IMR-90 (cell line): ENCODE results near the gene ADAM15. TPM values are rescaled to one million over a fixed set of nuclear protein-coding genes. Genes with fewer than 3 reads are reported as not detected.
A peak's percentile ranks its signal among the peaks of the same experiment; 100 is the strongest.

ENCODE experiments used
- ATAC-seq: fragments of 200-7000 bp; cut with Tn5 transposase; 2 replicates; pipeline ENCODE4 v1.9.1; 2020; ENCODE audit warnings: low read depth, mild to moderate bottlenecking, moderate library complexity
- BruUV-seq: library from RNA; stranded (reverse); fragments of 400-500 nt; replicated peaks from 2 replicates; lab custom pipeline; 2021; lab: Mats Ljungman, UMichigan
- CTCF ChIA-PET: fragments of 300-600 bp; formaldehyde crosslinking; extraction: SDS; loops from one replicate; lab custom pipeline; 2021; ENCODE audit warnings: antibody characterized with exemption; lab: Yijun Ruan, JAX
- POLR2A ChIA-PET: fragments of 300-600 bp; sonication (Branson Sonifier 250); formaldehyde crosslinking; loops from one replicate; lab custom pipeline; 2022; ENCODE audit warnings: antibody characterized with exemption; ENCODE audit not compliant: unreplicated experiment; lab: Charles Lee
- DNase-seq: peaks from one replicate; pipeline ENCODE4 v3.0.0; 2013
- H2AFZ ChIP-seq: replicated peaks from 2 replicates; pipeline ENCODE3; 2013; ENCODE audit warnings: low read length, mild to moderate bottlenecking; ENCODE audit not compliant: poor library complexity
- H2AK5ac ChIP-seq: 2 replicates; pipeline ENCODE4 v1.6.1; 2013; ENCODE audit warnings: low read depth, low read length, inconsistent platforms
- H2AK9ac ChIP-seq: replicated peaks from 2 replicates; pipeline ENCODE3; 2013; ENCODE audit warnings: mild to moderate bottlenecking, low read depth, low read length, moderate library complexity; ENCODE audit not compliant: poor library complexity
- H2BK120ac ChIP-seq: 2 replicates; pipeline ENCODE4 v1.6.1; 2013; ENCODE audit warnings: low read depth, low read length, inconsistent platforms
- H2BK15ac ChIP-seq: 3 replicates; pipeline ENCODE4 v1.6.1; 2013; ENCODE audit warnings: low read depth, low read length, inconsistent platforms
- H2BK20ac ChIP-seq: 2 replicates; pipeline ENCODE4 v1.6.1; 2013; ENCODE audit warnings: low read depth, mild to moderate bottlenecking, inconsistent platforms, low read length, moderate library complexity
- H2BK5ac ChIP-seq: 2 replicates; pipeline ENCODE4 v1.6.1; 2013; ENCODE audit warnings: mild to moderate bottlenecking, low read depth, low read length, inconsistent platforms; ENCODE audit not compliant: poor library complexity, severe bottlenecking
- H3K14ac ChIP-seq: replicated peaks from 2 replicates; pipeline ENCODE4 v1.6.1; 2013; ENCODE audit warnings: low read depth, low read length, inconsistent platforms
- H3K18ac ChIP-seq: 2 replicates; pipeline ENCODE4 v1.6.1; 2013; ENCODE audit warnings: low read depth, low read length, control low read depth
- H3K23ac ChIP-seq: 2 replicates; pipeline ENCODE4 v1.6.1; 2013; ENCODE audit warnings: low read depth, low read length, inconsistent platforms
- H3K27ac ChIP-seq: 2 replicates; pipeline ENCODE4 v1.5.1; 2013; ENCODE audit warnings: mild to moderate bottlenecking, control low read depth, low read length; ENCODE audit not compliant: insufficient read depth
- H3K27me3 ChIP-seq: 2 replicates; pipeline ENCODE4 v1.6.1; 2013; ENCODE audit warnings: low read length; ENCODE audit not compliant: control insufficient read depth, insufficient read depth
- H3K36me3 ChIP-seq: 2 replicates; pipeline ENCODE4 v1.6.1; 2013; ENCODE audit warnings: low read length, mixed read lengths; ENCODE audit not compliant: control insufficient read depth, insufficient read depth
- H3K4ac ChIP-seq: 2 replicates; pipeline ENCODE4 v1.6.1; 2013; ENCODE audit warnings: low read depth, low read length, inconsistent platforms
- H3K4me1 ChIP-seq: 2 replicates; pipeline ENCODE4 v1.6.1; 2013; ENCODE audit warnings: low read length, mixed read lengths; ENCODE audit not compliant: control insufficient read depth, insufficient read depth
- H3K4me2 ChIP-seq: 2 replicates; pipeline ENCODE4 v1.6.1; 2013; ENCODE audit warnings: low read depth, mild to moderate bottlenecking, control low read depth, low read length, moderate library complexity
- H3K4me3 ChIP-seq: 2 replicates; pipeline ENCODE4 v1.5.1; 2013; ENCODE audit warnings: low read depth, mild to moderate bottlenecking, control low read depth, low read length, moderate library complexity; ENCODE audit not compliant: insufficient read depth
- H3K56ac ChIP-seq: 2 replicates; pipeline ENCODE4 v1.6.1; 2013; ENCODE audit warnings: low read length, inconsistent platforms; ENCODE audit not compliant: insufficient read depth; ENCODE audit errors: extremely low read depth
- H3K79me1 ChIP-seq, 2 experiments: 2 replicates each; pipeline ENCODE4 v1.6.1; 2013; ENCODE audit warnings: low read length in 2 of 2, inconsistent platforms in 1 of 2, low read depth in 1 of 2
- H3K9ac ChIP-seq: 2 replicates; pipeline ENCODE4 v1.6.1; 2013; ENCODE audit warnings: low read depth, low read length, control low read depth
- H3K9me1 ChIP-seq: 2 replicates; pipeline ENCODE4 v1.6.1; 2013; ENCODE audit warnings: low read length, inconsistent platforms; ENCODE audit not compliant: insufficient read depth
- H3K9me3 ChIP-seq: 2 replicates; pipeline ENCODE4 v1.6.1; 2013; ENCODE audit warnings: low read length; ENCODE audit not compliant: control insufficient read depth, insufficient read depth
- H4K20me1 ChIP-seq: 2 replicates; pipeline ENCODE4 v1.6.1; 2013; ENCODE audit warnings: low read length, inconsistent platforms; ENCODE audit not compliant: insufficient read depth
- H4K5ac ChIP-seq: 2 replicates; pipeline ENCODE4 v1.6.1; 2013; ENCODE audit warnings: mild to moderate bottlenecking, low read depth, low read length, control low read depth
- H4K8ac ChIP-seq, 2 experiments: 2 replicates each; pipeline ENCODE4 v1.6.1; 2013; ENCODE audit warnings: low read depth in 2 of 2, low read length in 2 of 2, control low read depth in 1 of 2, inconsistent platforms in 1 of 2
- H4K91ac ChIP-seq: 2 replicates; pipeline ENCODE4 v1.6.1; 2013; ENCODE audit warnings: low read depth, low read length, inconsistent platforms; ENCODE audit not compliant: insufficient read depth
- CHD1 ChIP-seq: IDR thresholded peaks from 2 replicates; pipeline ENCODE4 v1.6.1; 2012; ENCODE audit warnings: low read depth, low read length, improper control_type of control experiment
- ELK1 ChIP-seq: fragments of 150-350 bp; IDR thresholded peaks from 2 replicates; pipeline ENCODE4 v1.6.1; 2016; ENCODE audit warnings: low read depth, mild to moderate bottlenecking, low read length, moderate library complexity, borderline replicate concordance
- FOS ChIP-seq: fragments of 150-350 bp; IDR thresholded peaks from 2 replicates; pipeline ENCODE4 v1.6.1; 2016; ENCODE audit warnings: low read depth, low read length
- MAFK ChIP-seq: IDR thresholded peaks from 2 replicates; pipeline ENCODE4 v1.6.1; 2012; ENCODE audit warnings: low read depth, low read length, improper control_type of control experiment
- NFE2L2 ChIP-seq: fragments of 150-350 bp; IDR thresholded peaks from 2 replicates; pipeline ENCODE4 v1.6.1; 2016; ENCODE audit warnings: low read depth, mild to moderate bottlenecking, low read length
- WGBS, 2 experiments: methylation state at CpG; one replicate each; pipeline versions ENCODE4 v1.1.5 to v1.1.7; 2013; ENCODE audit warnings: missing lambda C conversion rate in 2 of 2; ENCODE audit not compliant: insufficient read length in 1 of 2; ENCODE audit errors: extremely low coverage in 2 of 2; 5-methylcytosine and 5-hydroxymethylcytosine counted together
- dilution Hi-C: fragments of 300-500 bp; cut with HindIII; formaldehyde crosslinking; loops from one replicate; pipeline ENCODE4 v1.14.3; 2018; ENCODE audit warnings: low sequenced_read_pairs; ENCODE audit not compliant: unreplicated experiment
- in situ Hi-C: fragments of 300-500 bp; cut with MboI; formaldehyde crosslinking; loops from 3 replicates; pipeline ENCODE4 v1.14.3; 2019; ENCODE audit warnings: low sequenced_read_pairs, inconsistent platforms, mixed read lengths
- intact Hi-C: fragments of 100-400 bp; cut with micrococcal nuclease; formaldehyde crosslinking; loops from 2 replicates; pipeline ENCODE4 v1.10.0; 2022
- polyA plus RNA-seq, 3 experiments: library from polyadenylated mRNA; depleted of rRNA; stranded (reverse); fragments of >200 nt; gene quantifications; 2 replicates each; pipeline ENCODE4 v1.2.3, GENCODE V29; 2012; ENCODE audit warnings: low replicate concordance in 1 of 3
- total RNA-seq: library from RNA; depleted of rRNA; stranded (reverse); fragments of >200 nt; gene quantifications from 2 replicates; pipeline ENCODE4 v1.2.3, GENCODE V29; 2012

ADAM15 gene
- total and polyA plus RNA-seq, 2 of the 4 experiments (the other 2 are of a cell fraction), result 25.6 to 52.4 TPM

GRCh38 chr1:155077758-155078445 lies 26.8 kb downstream of the ADAM15 start:
- Histone ChIP-seq H2BK20ac (no peak overlapping the region), H3K9ac (no peak overlapping the region), H3K9me1 (0 out of 2 replicates have a peak, but pooled peaks cover 3% of the 10 kb centered on the region), H3K18ac (no peak overlapping the region), H3K27me3 (peaks cover 70% of the 10 kb centered on the region), H4K8ac (no peak overlapping the region), H3K4me1 (peaks cover 6% of the 10 kb centered on the region; the same call in 1 of the 2 replicates), H2AFZ (peak overlapping the region; percentile 75), H3K14ac (no peak overlapping the region), H3K4me2 (no peak overlapping the region), H4K20me1 (peaks cover 11% of the 10 kb centered on the region), H3K9me3 (no peaks in the 10 kb centered on the region), H2AK5ac (0 out of 2 replicates have a peak overlapping the region, but pooled peaks have one; percentile 4), H3K4me3 (no peak overlapping the region), H2AK9ac (peak overlapping the region; percentile 7), H2BK5ac (no peak overlapping the region), H4K91ac (no peak overlapping the region), H3K27ac (no peak overlapping the region), H3K56ac (no peak overlapping the region), H2BK120ac (no peak overlapping the region), H3K23ac (peak overlapping the region; percentile 66; the same call in 1 of the 2 replicates), H3K36me3 (no peaks in the 10 kb centered on the region), H2BK15ac (no peak overlapping the region), H4K5ac (no peak overlapping the region), H3K4ac (no peak overlapping the region), H3K79me1 (no peaks in the 10 kb centered on the region)
- TF ChIP-seq FOS (no peak), MAFK (no peak), CHD1 (no peak), NFE2L2 (no peak), ELK1 (no peak)
- intact Hi-C loops (no loop called here), in situ Hi-C loops (no loop called here), dilution Hi-C loops (no loop called here)
- ChIA-PET CTCF (interaction anchor here (0.6 kb wide), 1 partner anchor 10 kb away, joined by 3 read pairs; no protein-coding TSS in a partner anchor), POLR2A (no interaction called here)
- DNase-seq, result no peak
- no TSS peak for BruUV-seq
- 80% methylated on average over 4 of the region's 4 CpGs; no CpG with 5 or more reads in 1 of the 2 experiments for WGBS, 2 experiments
- no peak for ATAC-seq
